Limb (tissue), 2 donors: ENCODE results near the gene ARHGAP11B.
"Not testable (repeated sequence)": the region's sequence is repeated elsewhere in the genome, so short reads cannot be mapped to it uniquely, and the experiment has no call there.

Source experiments
- DNase-seq, 2 donors: peaks; one replicate each; pipeline ENCODE4 v3.0.0-alpha.2; 2016; ENCODE audit errors: extremely low spot score in 2 of 2

The ARHGAP11B gene

DNA sequence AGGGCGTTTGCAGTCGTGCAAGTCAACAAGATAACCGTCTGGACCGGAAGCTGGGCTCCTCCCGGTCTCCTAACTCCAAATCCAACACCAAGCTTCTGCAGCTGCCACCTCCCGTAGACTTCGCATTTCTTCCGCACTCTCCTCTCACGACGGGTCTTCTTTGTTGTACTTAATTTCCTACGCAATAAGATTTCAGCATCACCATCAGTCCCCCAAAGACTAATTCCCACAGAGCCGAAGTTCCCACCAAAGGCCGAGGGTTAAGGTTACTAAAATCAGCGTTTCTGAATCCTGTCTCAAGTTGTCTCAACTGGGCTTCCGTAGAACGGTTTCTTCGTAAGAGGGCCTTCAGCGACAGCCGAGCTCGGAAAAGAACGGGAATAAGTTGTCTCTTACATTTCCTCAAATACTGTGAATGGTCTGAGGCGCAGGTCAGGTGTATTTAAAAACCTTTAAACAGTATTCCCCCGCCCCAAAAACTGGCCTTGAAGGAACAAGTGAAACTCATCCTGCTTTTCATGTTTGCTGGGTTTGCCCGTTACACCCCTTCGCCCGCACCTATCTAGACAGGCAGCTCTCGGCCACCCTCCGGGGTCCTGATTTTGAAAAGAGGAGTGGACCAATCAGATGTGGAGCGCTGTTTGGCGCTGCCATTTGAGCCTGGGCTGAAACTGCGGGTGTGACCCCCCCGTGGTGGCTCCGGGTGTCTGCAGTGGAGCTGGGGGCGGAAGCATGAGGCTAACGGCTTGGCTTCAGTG is at the start of gene ARHGAP11B:
Gene ARHGAP11B (plus strand): TSS at position 693 of the 758 bp plus-strand sequence.
- DNase-seq = peak; percentile 92 to 99

DNA sequence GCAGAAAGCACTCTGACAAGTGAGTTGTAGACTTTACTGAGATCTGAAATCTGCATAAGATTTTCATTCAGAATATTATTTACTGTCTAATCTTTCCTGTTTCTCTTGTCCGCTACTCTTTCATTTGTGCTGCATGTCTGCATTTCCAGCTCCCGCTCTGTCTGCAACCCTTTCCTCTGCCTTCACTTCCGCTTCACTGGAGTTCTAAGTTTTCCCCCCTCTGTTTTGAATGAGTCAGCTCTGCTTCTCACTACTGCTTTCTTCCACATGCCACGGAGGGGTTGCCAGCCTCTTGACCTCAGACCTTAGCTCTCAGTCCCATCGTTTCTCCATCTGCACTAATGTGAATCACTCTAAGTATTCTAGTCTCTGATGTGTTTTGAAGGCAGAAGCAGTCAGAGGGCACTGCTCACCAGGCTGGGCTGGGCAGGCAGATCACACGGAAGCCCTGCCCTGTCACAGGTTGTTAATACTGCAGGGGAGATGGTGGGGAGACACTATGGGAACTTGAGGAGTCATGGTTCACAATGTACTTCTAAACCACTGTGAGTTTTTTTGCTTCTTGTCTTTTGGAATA is 46.4 kb upstream of the ARHGAP11B start:
- DNase-seq = not testable (repeated sequence)

DNA sequence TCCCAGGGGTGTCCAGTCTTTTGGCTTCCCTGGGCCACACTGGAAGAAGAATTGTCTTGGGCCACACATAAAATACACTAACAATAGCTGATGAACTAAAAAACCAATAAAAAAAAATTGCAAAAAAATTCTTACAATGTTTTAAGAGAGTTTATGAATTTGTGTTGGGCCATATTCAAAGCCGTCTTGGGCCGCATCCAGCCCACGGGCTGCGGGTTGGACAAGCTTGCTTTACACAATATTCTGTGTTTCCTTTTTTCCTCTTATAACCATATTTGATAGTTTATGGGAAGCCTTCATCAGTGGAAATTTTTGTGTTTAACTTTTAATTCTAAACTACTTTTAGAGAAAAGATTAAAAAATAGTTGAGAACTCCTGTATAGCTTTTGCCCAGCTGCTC is 45.2 kb upstream of the ARHGAP11B start:
- DNase-seq = not testable (repeated sequence)

DNA sequence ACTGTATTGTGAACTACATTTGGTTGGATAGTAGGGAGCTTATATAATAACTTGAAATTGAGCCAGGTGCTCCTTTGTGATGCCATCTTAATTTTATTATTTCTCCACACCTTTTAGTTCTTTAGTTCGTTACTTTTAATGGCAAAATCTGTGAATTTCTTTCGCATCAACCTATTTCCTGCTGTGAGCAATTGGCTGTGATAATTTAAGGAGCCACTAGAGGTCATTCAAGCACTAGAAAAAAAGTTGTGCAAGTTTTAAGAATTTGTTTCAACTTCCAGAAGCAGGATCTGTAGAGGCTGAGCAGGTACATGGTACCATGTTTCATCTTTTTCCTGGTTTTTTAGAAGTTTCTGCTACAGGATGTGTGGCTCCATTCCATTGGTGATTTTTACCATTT is 27.0 kb upstream of the ARHGAP11B start:
- not testable (repeated sequence) for DNase-seq

DNA sequence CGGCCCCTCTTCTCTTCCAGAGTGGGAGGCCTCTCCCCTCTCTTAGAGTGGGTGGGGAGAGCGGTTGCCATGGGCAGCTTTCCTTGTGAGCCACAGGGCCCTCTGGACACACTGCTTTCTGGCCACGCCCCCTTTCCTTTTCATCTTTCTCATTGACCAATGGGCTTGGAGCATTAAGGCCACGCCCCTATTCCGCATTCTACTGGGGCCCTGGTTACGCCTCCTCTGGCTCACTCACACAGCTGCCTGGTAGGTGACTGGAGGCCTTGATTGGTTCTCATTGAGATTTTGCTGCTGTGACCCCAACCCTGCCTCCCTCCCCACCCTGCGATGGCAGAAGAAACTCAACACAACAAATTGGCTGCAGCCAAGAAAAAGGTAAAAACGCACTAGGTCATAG is 22.1 kb upstream of the ARHGAP11B start, which contains the start of gene GOLGA8H:
Gene GOLGA8H (plus strand): TSS at position 233 of the 400 bp plus-strand sequence. CDS start 98 bp downstream, at position 331.
- DNase-seq = not testable (repeated sequence)

DNA sequence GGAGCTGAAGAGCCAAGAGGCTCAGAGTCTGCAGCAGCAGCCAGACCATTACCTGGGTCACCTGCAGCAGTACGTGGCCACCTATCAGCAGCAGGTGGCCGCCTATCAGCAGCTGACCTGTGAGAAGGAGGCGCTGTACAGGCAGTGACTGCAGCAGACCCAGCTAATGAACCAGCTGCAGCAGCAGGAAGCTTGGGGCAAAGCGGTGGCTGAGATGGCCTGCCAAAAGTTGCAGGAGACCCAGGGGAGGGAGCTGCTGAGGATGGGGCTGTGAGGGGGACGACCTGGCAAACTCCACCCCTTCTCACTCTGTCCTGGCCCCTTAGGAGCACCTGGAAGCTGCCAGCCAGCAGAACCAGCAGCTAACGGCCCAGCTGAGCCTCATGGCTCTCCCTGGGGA is 13.7 kb upstream of the ARHGAP11B start:
- DNase-seq = not testable (repeated sequence)

DNA sequence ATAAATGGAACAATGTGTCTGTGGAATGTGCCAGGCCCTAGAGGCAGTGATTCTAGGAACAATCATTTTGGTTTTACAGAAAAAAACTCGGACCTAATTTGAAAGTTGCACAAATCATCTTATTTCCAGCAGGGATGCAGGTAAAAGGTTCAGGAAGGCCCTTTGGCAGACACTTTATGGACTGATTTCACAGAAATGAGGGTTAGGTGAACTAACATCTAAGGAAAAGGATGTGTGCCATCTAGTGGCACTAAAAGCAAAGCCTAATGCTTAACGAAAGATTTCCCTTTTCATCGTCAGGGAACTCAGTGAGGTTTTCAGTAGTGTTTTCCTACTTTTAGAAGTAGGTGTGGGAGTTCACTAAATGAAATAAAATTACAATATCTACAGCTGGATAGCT is 4.6 kb upstream of the ARHGAP11B start:
- DNase-seq = not testable (repeated sequence)

DNA sequence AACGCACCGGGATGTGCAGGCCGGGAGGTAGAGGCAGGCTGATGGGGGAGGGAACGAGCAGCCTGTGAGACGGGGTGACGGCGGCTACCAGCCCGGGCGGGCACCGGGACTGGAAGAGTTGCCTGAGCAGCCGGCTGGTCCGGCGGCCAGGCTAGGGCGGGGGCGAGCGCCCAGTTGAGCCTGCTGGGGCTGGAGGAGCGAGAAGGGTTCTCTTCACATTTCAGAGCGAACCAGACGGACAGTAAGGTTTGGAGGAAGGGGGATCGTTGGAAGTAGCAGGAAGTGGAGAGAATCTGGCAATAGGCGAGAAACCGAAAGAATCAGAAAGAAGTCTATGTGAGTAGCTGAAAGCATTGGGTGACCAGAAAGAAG is 252 bp downstream of the ARHGAP11B start:
- peak in 1 of 2 donors; percentile 34 for DNase-seq

DNA sequence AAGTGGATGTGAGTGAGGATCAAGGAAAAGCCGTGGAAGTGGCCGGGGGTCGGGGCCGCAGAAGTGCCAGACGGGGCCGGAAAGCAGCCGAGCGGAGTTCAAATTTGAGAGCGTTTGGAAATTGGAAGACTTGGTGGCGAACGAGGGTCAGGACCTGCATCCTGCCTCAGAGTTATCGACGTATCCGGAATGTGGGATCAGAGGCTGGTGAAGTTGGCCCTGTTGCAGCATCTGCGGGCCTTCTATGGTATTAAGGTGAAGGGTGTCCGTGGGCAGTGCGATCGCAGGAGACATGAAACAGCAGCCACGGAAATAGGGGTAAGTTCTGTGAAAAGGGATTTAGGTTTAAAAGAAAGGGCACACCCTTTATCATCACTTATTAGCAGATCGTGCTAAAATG is 704 bp downstream of the ARHGAP11B start:
- DNase-seq = not testable (repeated sequence)

DNA sequence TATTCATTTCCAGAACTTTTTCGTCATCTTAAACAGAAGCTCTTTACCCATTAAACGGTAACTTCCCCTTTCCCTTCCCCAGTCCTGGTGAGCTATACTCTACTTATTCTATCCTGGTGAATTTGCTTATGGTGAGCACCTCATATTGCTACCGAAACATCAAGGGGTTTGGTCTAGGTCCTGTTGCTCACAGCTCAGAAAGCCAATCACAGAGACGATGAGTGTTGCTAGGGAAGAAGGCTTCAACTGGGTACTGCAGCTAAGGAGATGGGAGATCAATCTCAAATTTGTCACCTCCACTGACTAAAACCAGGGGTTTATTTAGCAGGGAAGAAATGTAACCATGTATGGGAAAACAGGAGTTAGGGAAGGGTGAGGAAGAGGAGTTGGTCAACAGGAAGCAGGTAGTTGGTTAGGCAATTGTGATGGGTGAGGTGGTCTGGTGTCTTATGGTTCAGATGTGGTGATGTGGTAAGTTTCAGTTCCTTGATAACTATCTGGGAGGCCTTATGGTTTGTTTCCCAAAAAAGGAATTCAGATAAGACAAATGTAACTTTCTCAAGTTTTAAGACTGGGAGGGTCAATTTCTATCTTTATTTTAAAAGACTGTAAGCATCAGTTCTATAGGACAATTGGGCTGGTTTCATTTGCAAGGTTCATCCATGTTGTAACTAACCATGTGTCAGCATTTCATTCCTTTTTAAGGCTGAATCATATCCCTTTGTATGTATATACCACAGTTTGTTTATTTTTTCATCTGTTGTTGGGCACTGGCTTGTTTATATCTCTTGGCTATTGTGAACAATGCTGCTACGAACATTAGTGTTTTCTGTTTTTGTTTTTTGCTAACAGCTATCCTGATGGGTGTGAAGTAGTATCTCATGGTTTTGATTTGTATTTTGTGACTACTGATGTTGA is 24.3 kb downstream of the ARHGAP11B start:
- no peak for DNase-seq

DNA sequence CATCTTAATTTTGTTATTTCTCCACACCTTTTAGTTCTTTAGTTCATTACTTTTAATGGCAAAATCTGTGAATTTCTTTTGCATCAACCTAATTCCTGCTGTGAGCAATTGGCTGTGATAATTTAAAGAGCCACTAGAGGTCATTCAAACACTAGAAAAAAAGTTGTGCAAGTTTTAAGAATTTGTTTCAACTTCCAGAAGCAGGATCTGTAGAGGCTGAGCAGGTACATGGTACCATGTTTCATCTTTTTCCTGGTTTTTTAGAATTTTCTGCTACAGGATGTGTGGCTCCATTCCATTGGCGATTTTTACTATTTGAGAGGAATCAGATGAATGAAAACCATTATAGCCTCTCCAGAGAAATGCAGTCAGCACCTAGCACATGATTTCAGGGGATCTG is 35.2 kb downstream of the ARHGAP11B start:
- not testable (repeated sequence) for DNase-seq

DNA sequence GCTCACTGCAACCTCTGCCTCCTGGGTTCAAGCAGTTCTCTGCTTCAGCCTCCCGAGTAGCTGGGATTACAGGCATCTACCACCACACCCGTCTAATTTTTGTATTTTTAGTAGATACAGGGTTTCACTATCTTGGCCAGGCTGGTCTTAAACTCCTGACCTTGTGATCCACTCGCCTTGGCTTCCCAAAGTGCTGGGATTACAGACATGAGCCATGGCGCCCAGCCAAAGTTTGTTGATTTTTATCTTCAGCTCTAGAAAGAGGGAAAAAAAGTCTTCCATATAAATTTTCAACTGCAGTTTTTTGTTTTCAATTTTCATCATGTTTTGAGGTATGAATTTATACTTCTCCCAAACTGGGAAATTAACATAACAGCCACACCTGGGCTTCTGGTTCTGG is 43.7 kb downstream of the ARHGAP11B start:
- not testable (repeated sequence) for DNase-seq

DNA sequence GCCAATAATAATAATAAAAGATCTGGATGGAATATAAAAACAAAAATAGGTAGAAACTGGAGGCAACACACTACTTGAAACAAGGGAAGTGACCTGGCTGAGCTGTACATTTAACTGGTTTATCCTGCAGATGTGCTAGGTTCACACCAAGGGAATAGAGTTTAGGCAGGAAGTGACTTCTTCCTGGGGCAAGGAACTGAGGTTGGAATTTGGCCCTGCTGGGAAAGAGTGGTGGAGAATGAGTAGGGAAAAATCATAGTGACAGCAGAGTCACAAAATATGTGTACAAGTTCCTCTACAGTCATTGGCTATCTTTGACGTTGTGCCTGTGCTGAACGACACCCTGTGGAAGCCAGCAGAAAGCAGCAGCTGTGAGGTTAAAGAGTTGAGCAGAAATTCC is 44.1 kb downstream of the ARHGAP11B start:
- DNase-seq = no peak

DNA sequence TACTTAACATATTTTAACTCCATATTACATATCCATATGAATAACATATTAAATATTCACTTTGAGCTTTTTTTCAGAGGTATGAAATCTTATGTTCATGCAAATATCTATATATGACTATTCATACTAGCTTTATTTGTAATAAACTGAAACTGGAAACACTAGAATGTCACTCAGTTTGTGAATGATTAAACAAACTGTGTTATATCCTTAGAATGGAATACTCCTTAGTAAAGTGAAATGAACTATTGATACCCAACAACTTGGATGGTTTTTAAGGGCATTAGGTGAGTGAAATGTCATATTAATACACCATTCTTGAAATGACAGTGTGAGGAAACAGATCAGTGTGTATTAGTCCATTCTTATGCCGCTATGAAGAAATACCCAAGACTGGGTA is 45.4 kb downstream of the ARHGAP11B start:
- DNase-seq = no peak

DNA sequence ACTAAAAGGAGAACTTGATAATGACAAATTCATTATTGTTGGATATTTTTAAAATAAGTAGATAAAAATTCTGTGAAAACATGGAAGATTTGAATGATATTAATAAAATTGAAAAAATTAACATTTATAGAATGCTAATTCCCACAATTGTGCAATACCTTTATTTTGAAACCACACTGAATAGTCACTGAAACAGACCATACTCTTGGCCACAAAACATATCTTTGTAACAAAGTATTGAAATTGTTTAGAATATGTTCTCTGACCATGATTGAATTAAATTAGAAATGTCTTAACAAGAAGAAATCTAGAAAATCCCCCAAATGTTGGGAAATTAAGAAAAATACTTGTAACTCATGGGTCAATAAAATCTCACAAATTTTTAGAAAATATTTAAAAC is 49.2 kb downstream of the ARHGAP11B start:
- no peak for DNase-seq

DNA sequence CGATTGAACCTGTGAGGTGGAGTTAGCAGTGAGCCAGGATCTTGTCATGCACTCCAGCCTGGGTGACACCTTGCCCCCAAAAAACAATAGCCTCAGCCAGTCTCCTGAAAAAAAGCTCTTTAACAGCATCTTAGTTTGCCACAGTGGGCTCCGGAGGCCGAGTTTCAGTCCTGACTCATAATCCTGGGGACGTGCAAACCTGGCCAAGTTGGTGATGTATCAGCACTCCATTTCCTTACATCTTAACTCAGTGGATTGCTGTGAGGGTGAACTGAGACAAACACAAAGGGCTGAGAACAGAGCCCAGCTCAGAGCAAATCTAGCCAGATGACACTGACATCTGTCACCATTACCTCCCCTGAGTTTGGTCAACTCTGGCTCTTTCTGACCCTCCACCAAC is 50.0 kb downstream of the ARHGAP11B start:
- DNase-seq = not testable (repeated sequence)

DNA sequence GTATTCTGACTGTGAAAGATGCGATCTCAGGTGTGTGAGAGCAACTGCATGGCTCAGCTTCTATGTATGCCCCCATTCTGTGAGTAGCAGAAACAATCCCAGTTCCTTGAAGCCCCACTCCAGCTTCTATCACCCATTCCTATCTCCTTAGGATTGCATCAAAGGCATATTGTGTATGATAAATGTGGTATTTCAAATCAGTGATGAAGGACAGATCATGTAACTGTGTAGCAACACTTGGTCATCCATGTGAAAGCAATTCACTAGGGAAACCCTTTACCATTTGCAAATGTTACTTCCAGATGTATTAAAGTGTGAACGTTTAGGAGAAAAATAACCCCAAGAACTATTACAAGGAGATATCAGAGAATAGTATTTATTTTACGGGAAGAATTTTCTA is 55.1 kb downstream of the ARHGAP11B start:
- not testable (repeated sequence) for DNase-seq

DNA sequence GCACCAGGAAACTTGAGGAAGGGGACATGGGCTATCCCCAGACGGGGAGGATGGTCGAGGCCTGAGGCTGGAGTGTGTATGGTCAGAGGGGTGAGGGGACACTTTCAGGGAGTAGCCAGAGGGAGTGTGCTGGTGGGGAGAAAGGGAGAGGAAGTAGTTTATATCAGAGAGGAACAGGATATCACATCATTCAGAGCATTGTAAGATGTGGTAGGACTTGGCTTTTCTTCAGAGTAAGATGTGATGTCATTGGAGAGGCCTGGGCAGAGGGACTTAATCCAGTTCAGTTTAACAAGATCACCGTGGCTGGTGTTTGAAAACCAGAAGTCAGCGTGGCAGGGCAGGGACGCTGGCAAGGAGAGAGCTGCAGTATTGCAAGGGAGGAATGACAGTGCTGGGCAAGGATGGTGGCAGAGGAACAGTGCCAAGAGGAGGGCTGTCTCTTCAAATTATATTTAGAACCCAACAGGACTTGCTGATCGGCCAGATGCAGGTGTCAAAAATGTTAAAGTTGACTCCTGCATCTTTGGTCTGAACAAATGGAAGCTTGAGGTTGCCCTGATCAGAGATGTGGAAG is 59.9 kb downstream of the ARHGAP11B start:
- not testable (repeated sequence) for DNase-seq

DNA sequence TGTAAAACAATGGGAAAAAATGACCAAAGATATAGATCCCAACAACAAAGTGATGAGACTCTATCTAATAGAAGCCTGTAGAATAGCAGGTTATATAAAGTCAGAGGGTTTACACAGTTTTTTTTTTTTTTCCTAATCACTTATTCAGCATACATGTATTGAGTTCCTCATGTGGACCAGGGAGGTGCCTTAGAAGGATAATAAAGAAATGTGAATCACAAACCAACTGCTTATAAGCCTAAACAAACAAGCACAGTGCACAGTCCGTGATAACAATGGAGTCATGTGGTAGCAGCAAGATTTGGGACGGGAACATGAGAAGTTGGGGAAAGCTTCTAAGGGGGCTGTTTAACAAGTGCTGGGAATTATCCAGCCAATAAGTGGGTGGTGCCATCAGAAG is 60.7 kb downstream of the ARHGAP11B start:
- DNase-seq = not testable (repeated sequence)
